H1 (cell line): ENCODE measurements around the gene CYYR1. TPM values are rescaled to one million over a fixed set of nuclear protein-coding genes. Genes with fewer than 3 reads are reported as not detected.

Experiments used
- CTCF ChIA-PET: fragments of 300-600 bp; sonication (Branson Sonifier 250); formaldehyde crosslinking; loops from one replicate; lab custom pipeline; 2021; ENCODE audit not compliant: partially characterized antibody; lab: Charles Lee
- POLR2A ChIA-PET: fragments of 300-600 bp; sonication (Branson Sonifier 250); formaldehyde crosslinking; loops from one replicate; lab custom pipeline; 2021; ENCODE audit warnings: inconsistent platforms; ENCODE audit not compliant: partially characterized antibody; lab: Charles Lee
- DNase-seq, 2 experiments: peaks; one replicate each; pipeline versions ENCODE4 v3.0.0 to v3.0.0-alpha.2; 2010 to 2022; ENCODE audit warnings: low spot score in 2 of 2, low read depth in 1 of 2, mixed read lengths in 1 of 2
- FAIRE-seq: peaks from 2 replicates; lab custom pipeline; 2011; peaks lifted over from hg19 to GRCh38; lab: Jason Lieb, UNC
- H2AFZ ChIP-seq: 2 replicates; pipeline ENCODE4 v1.8.1; 2012; ENCODE audit warnings: low read length, inconsistent platforms
- H2AK5ac ChIP-seq: 2 replicates; pipeline ENCODE4 v1.6.1; 2013; ENCODE audit warnings: low read depth, low read length
- H2BK120ac ChIP-seq: replicated peaks from 2 replicates; pipeline ENCODE3; 2013; ENCODE audit warnings: low read depth, low read length, inconsistent platforms
- H2BK12ac ChIP-seq: 2 replicates; pipeline ENCODE4 v1.6.1; 2013; ENCODE audit warnings: low read depth, low read length
- H2BK15ac ChIP-seq: 2 replicates; pipeline ENCODE4 v1.6.1; 2013; ENCODE audit warnings: low read length
- H2BK20ac ChIP-seq: 2 replicates; pipeline ENCODE4 v1.6.1; 2013; ENCODE audit warnings: low read length
- H2BK5ac ChIP-seq: 2 replicates; pipeline ENCODE4 v1.6.1; 2013; ENCODE audit warnings: low read depth, low read length
- H3K14ac ChIP-seq: 2 replicates; pipeline ENCODE4 v1.6.1; 2013; ENCODE audit warnings: inconsistent platforms; ENCODE audit not compliant: insufficient read length
- H3K18ac ChIP-seq: 2 replicates; pipeline ENCODE4 v1.6.1; 2013; ENCODE audit warnings: low read length; ENCODE audit errors: extremely low read depth
- H3K23ac ChIP-seq: 2 replicates; pipeline ENCODE4 v1.6.1; 2013; ENCODE audit warnings: inconsistent platforms; ENCODE audit not compliant: insufficient read length
- H3K23me2 ChIP-seq: 2 replicates; pipeline ENCODE4 v1.6.1; 2013; ENCODE audit warnings: low read depth, low read length
- H3K27ac ChIP-seq: 2 replicates; pipeline ENCODE4 v1.6.1; 2011; ENCODE audit warnings: low read depth, low read length, inconsistent platforms
- H3K27me3 ChIP-seq, 4 experiments: replicated peaks in 1 of 4; 1 replicate in 1 of 4; 2 replicates in 3 of 4; pipeline versions ENCODE4 v1.6.1 to v1.8.1; 2011 to 2013; ENCODE audit warnings: low read length in 3 of 4, mild to moderate bottlenecking in 3 of 4, inconsistent platforms in 2 of 4, mixed read lengths in 2 of 4, moderate library complexity in 1 of 4; ENCODE audit not compliant: control insufficient read depth in 3 of 4, insufficient read depth in 3 of 4; ENCODE audit errors: extremely low read depth in 1 of 4
- H3K36me3 ChIP-seq, 4 experiments: 2 replicates each; pipeline versions ENCODE4 v1.6.1 to v1.8.1; 2011 to 2013; ENCODE audit warnings: mild to moderate bottlenecking in 4 of 4, low read length in 3 of 4, moderate library complexity in 2 of 4, control low read depth in 1 of 4, inconsistent platforms in 1 of 4; ENCODE audit not compliant: insufficient read depth in 4 of 4, control insufficient read depth in 2 of 4
- H3K4ac ChIP-seq: replicated peaks from 2 replicates; pipeline ENCODE3; 2013; ENCODE audit warnings: low read length, low read depth, mixed read lengths, inconsistent platforms; ENCODE audit not compliant: insufficient read length
- H3K4me1 ChIP-seq, 4 experiments: replicated peaks in 1 of 4; 1 replicate in 1 of 4; 2 replicates in 3 of 4; pipeline versions ENCODE4 v1.6.1 to v1.8.1; 2011 to 2013; ENCODE audit warnings: low read length in 3 of 4, inconsistent platforms in 2 of 4, mixed read lengths in 1 of 4; ENCODE audit not compliant: insufficient read depth in 4 of 4, control insufficient read depth in 3 of 4
- H3K4me2 ChIP-seq, 2 experiments: 2 replicates each; pipeline versions ENCODE4 v1.6.1 to v1.8.1; 2011 to 2013; ENCODE audit warnings: low read depth in 2 of 2, low read length in 2 of 2, control low read depth in 1 of 2, inconsistent platforms in 1 of 2, mild to moderate bottlenecking in 1 of 2; ENCODE audit not compliant: insufficient read depth in 1 of 2
- H3K4me3 ChIP-seq, 4 experiments: fragments of 200-600, 300-600 bp in 1 of 4; sonication (generic), shearing (Covaris generic), sonication (Bioruptor Twin) in 1 of 4; 2 replicates each; pipeline versions ENCODE4 v1.5.1 to v1.8.1; 2011 to 2016; ENCODE audit warnings: low read length in 4 of 4, low read depth in 3 of 4, control low read depth in 2 of 4, inconsistent platforms in 2 of 4, mild to moderate bottlenecking in 2 of 4, mixed read lengths in 1 of 4, moderate library complexity in 1 of 4; ENCODE audit not compliant: insufficient read depth in 2 of 4; ENCODE audit errors: extremely low read depth in 1 of 4
- H3K56ac ChIP-seq: replicated peaks from 2 replicates; pipeline ENCODE3; 2013; ENCODE audit warnings: low read depth, mild to moderate bottlenecking, mixed read lengths, low read length, inconsistent platforms; ENCODE audit not compliant: insufficient read length
- H3K79me1 ChIP-seq: 2 replicates; pipeline ENCODE4 v1.6.1; 2013; ENCODE audit warnings: low read depth, low read length, control low read depth
- H3K79me2 ChIP-seq, 2 experiments: 2 replicates each; pipeline versions ENCODE4 v1.6.1 to v1.8.1; 2012 to 2013; ENCODE audit warnings: low read length in 2 of 2, mild to moderate bottlenecking in 2 of 2, inconsistent platforms in 1 of 2; ENCODE audit not compliant: insufficient read depth in 2 of 2, control insufficient read depth in 1 of 2
- H3K9ac ChIP-seq, 4 experiments: replicated peaks in 1 of 4; 1 replicate in 1 of 4; 2 replicates in 3 of 4; pipeline versions ENCODE4 v1.6.1 to v1.8.1; 2011 to 2013; ENCODE audit warnings: low read depth in 3 of 4, low read length in 3 of 4, control low read depth in 2 of 4, mild to moderate bottlenecking in 2 of 4, moderate library complexity in 2 of 4, inconsistent platforms in 1 of 4; ENCODE audit errors: extremely low read depth in 1 of 4
- H3K9me3 ChIP-seq, 2 experiments: 2 replicates each; pipeline versions ENCODE4 v1.6.1 to v1.8.1; 2012 to 2013; ENCODE audit warnings: mild to moderate bottlenecking in 2 of 2, moderate library complexity in 2 of 2, control low read depth in 1 of 2, inconsistent platforms in 1 of 2, low read depth in 1 of 2, low read length in 1 of 2, mixed read lengths in 1 of 2; ENCODE audit not compliant: insufficient read depth in 2 of 2
- H4K20me1 ChIP-seq, 2 experiments: replicated peaks in 1 of 2; 2 replicates each; pipeline versions ENCODE3 to v1.8.1; 2011 to 2013; ENCODE audit warnings: inconsistent platforms in 2 of 2, low read length in 2 of 2, mild to moderate bottlenecking in 1 of 2; ENCODE audit not compliant: insufficient read depth in 2 of 2, control insufficient read depth in 1 of 2
- H4K5ac ChIP-seq: 2 replicates; pipeline ENCODE4 v1.6.1; 2013; ENCODE audit warnings: low read length, low read depth, mixed read lengths, inconsistent platforms; ENCODE audit not compliant: insufficient read length
- H4K8ac ChIP-seq: 2 replicates; pipeline ENCODE4 v1.8.0; 2013; ENCODE audit warnings: mild to moderate bottlenecking, moderate library complexity, low read length, inconsistent platforms; ENCODE audit not compliant: insufficient read depth; ENCODE audit errors: extremely low read depth
- H4K91ac ChIP-seq: replicated peaks from 2 replicates; pipeline ENCODE3; 2013; ENCODE audit warnings: low read length, mixed read lengths, inconsistent platforms; ENCODE audit not compliant: insufficient read length
- ASH2L ChIP-seq: fragments of 200-600, 300-600 bp; sonication (generic); IDR thresholded peaks from one replicate; pipeline ENCODE4 v1.7.1; 2017; ENCODE audit warnings: low read length
- EGR1 ChIP-seq: IDR thresholded peaks from 2 replicates; pipeline ENCODE4 v1.6.1; 2011; ENCODE audit warnings: low read depth, low read length, borderline replicate concordance
- KDM5A ChIP-seq: fragments of 200-600 bp; IDR thresholded peaks from 2 replicates; pipeline ENCODE4 v1.7.1; 2012; ENCODE audit warnings: mild to moderate bottlenecking, low read length, inconsistent platforms, mixed read lengths
- RBBP5 ChIP-seq: IDR thresholded peaks from 2 replicates; pipeline ENCODE4 v1.7.1; 2012; ENCODE audit warnings: low read depth, mild to moderate bottlenecking, inconsistent platforms, low read length, moderate library complexity, borderline replicate concordance
- RFX5 ChIP-seq: IDR thresholded peaks from 2 replicates; pipeline ENCODE4 v1.6.1; 2011; ENCODE audit warnings: low read depth, low read length, improper control_type of control experiment, borderline replicate concordance
- RNF2 ChIP-seq: fragments of 200-900, 300-1000 bp; sonication (generic); IDR thresholded peaks from 2 replicates; pipeline ENCODE4 v1.7.1; 2016; ENCODE audit warnings: borderline replicate concordance, low read depth, mild to moderate bottlenecking, antibody characterized with exemption, low read length; ENCODE audit not compliant: poor library complexity, severe bottlenecking; ENCODE audit errors: missing control alignments
- RXRA ChIP-seq: IDR thresholded peaks from 2 replicates; pipeline ENCODE4 v1.6.1; 2011; ENCODE audit warnings: low read depth, mild to moderate bottlenecking, low read length, moderate library complexity; ENCODE audit not compliant: insufficient read depth
- SP2 ChIP-seq: IDR thresholded peaks from 2 replicates; pipeline ENCODE4 v1.6.1; 2012; ENCODE audit warnings: mild to moderate bottlenecking, low read length, inconsistent platforms
- TCF12 ChIP-seq: IDR thresholded peaks from 2 replicates; pipeline ENCODE4 v1.6.1; 2011; ENCODE audit warnings: low read depth, mild to moderate bottlenecking, low read length
- ZNF274 ChIP-seq: IDR thresholded peaks from 2 replicates; pipeline ENCODE4 v1.7.0; 2012; ENCODE audit warnings: low read length, borderline replicate concordance; ENCODE audit errors: extremely low read depth
- WGBS, 2 experiments: shearing (Covaris generic) in 1 of 2; methylation state at CpG; one replicate each; pipeline versions ENCODE4 v1.1.6 to v1.1.7; 2013 to 2015; ENCODE audit warnings: low lambda C conversion rate in 2 of 2, mixed read lengths in 2 of 2, inconsistent platforms in 1 of 2, low coverage in 1 of 2, missing lambda C conversion rate in 1 of 2; ENCODE audit not compliant: insufficient replicate concordance in 2 of 2, insufficient coverage in 1 of 2, insufficient read length in 1 of 2; ENCODE audit errors: extremely low coverage in 1 of 2, missing lambda C conversion rate in 1 of 2; 5-methylcytosine and 5-hydroxymethylcytosine counted together
- polyA plus RNA-seq, 7 experiments: library from polyadenylated mRNA; depleted of rRNA in 3 of 7; stranded (reverse) in 5 of 7; unstranded in 2 of 7; fragments of >200 nt in 5 of 7; fragments of 200-250 nt in 2 of 7; gene quantifications; 1 replicate in 5 of 7; 2 replicates in 1 of 7; 4 replicates in 1 of 7; pipeline versions ENCODE4 v1.2.1 to v1.2.3, GENCODE V29; 2011 to 2013; ENCODE audit warnings: missing spikeins in 2 of 7, mixed read lengths in 2 of 7
- total RNA-seq: library from RNA; stranded (reverse); fragmentation: NEBNext Ultra II Directional; extraction: Animal tissue kit (Norgen Biotek cat#: 25700); gene quantifications from 2 replicates; pipeline ENCODE4 v1.2.1, GENCODE V29; 2021

The CYYR1 gene
- total and polyA plus RNA-seq, 2 of the 8 experiments (the other 6 are each of a cell fraction or from before 2014, with no cell fraction given) = 12.2 to 37.9 TPM

DNA sequence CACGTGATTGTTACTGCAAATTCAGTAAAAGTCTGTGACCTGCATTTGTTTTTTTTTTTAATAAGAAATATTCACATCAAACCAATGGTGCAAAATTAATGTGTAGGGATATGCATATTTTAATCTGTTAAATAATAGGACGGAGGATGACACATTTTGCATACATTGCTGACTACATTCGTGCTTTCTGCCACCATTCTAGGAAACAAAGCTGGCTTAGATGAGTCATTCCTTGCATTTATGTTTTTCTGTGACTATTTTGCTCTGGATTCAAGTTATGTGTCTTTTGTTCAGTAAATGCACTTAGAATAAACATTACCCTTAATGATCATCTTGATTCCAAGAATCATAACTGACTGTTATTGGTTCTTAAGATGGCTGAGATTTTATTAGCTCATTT is 23.9 kb upstream of the CYYR1 start:
- no peak for FAIRE-seq
- Histone ChIP-seq H2BK5ac (no peak overlapping the region), H3K27ac (no peak overlapping the region), H3K4me3 (no peak overlapping the region), H3K4me1 (no peaks in the 10 kb centered on the region), H3K9ac (no peak overlapping the region), H2BK15ac (no peak overlapping the region), H2BK120ac (no peak overlapping the region), H3K14ac (no peak overlapping the region), H3K56ac (no peak overlapping the region), H3K36me3 (no peaks in the 10 kb centered on the region), H2BK12ac (no peak overlapping the region), H3K79me1 (no peaks in the 10 kb centered on the region), H2AK5ac (no peak overlapping the region), H3K79me2 (no peaks in the 10 kb centered on the region), H4K5ac (no peak overlapping the region), H3K4ac (no peak overlapping the region), H2BK20ac (no peak overlapping the region), H3K23me2 (no peaks in the 10 kb centered on the region; the same call in 1 of the 2 replicates), H4K91ac (no peak overlapping the region), H3K23ac (no peak overlapping the region), H3K9me3 (no peaks in the 10 kb centered on the region), H3K4me2 (no peak overlapping the region), H4K20me1 (no peaks in the 10 kb centered on the region), H4K8ac (no peak overlapping the region), H2AFZ (no peak overlapping the region), H3K18ac (no peak overlapping the region), H3K27me3 (no peaks in the 10 kb centered on the region)
- CTCF ChIA-PET = no interaction called here
- POLR2A ChIA-PET = interaction anchor here (1.6 kb wide), 1 partner anchor 25 kb away, joined by 4 read pairs; no protein-coding TSS in a partner anchor
- TF ChIP-seq SP2 (no peak), RFX5 (no peak), RNF2 (no peak), EGR1 (no peak), ASH2L (no peak), ZNF274 (no peak), TCF12 (no peak), KDM5A (no peak), RXRA (no peak), RBBP5 (no peak)
- no peak for DNase-seq
- WGBS, 2 experiments = 92% methylated on average over 3 of the region's 3 CpGs; no CpG with 5 or more reads in 1 of the 2 experiments
